SU-DHL-6 (cell line): ENCODE results near the gene ATP8A2.

Experiments
- EZH2phosphoT487 ChIP-seq: fragments of 200-600 bp; sonication (generic), shearing (Covaris generic); conservative IDR thresholded peaks from 2 replicates; pipeline ENCODE4 v1.6.1; 2018; ENCODE audit warnings: mild to moderate bottlenecking, antibody characterized with exemption, low read length, moderate library complexity, mixed read lengths
- TF ChIP-seq, protein P1 (sequence below): fragments of 200-600 bp; sonication (generic); IDR thresholded peaks from one replicate; pipeline ENCODE4 v1.5.1; 2017; ENCODE audit warnings: antibody characterized with exemption, mild to moderate bottlenecking, low read length, moderate library complexity; ENCODE audit not compliant: insufficient read depth, poor library complexity, severe bottlenecking

DNA sequence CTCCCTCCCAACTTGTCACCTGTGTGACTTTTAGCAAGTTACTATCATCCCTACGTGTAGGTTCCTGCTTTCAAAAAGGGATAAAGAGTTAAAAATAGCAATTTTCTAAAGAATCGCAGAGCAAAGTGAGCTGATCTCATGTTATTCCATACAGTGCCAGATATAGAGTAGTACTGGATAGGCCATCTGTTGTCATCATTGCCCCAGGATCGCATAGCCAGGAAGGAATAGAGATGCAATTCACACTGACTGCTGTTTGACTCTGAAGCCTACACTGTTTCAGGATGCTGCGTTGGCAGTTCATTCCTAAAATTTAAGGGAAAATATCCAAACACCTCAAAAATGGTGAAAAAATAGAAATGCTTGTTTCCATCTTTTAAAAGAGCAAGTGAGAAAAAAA lies 541.2 kb downstream of the ATP8A2 start:
- TF ChIP-seq, protein P1, sequence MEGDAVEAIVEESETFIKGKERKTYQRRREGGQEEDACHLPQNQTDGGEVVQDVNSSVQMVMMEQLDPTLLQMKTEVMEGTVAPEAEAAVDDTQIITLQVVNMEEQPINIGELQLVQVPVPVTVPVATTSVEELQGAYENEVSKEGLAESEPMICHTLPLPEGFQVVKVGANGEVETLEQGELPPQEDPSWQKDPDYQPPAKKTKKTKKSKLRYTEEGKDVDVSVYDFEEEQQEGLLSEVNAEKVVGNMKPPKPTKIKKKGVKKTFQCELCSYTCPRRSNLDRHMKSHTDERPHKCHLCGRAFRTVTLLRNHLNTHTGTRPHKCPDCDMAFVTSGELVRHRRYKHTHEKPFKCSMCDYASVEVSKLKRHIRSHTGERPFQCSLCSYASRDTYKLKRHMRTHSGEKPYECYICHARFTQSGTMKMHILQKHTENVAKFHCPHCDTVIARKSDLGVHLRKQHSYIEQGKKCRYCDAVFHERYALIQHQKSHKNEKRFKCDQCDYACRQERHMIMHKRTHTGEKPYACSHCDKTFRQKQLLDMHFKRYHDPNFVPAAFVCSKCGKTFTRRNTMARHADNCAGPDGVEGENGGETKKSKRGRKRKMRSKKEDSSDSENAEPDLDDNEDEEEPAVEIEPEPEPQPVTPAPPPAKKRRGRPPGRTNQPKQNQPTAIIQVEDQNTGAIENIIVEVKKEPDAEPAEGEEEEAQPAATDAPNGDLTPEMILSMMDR = no peak
- TF ChIP-seq EZH2phosphoT487 = no peak
